Measurements from ENCODE around the gene NHS.
"Not testable (repeated sequence)": the region's sequence is repeated elsewhere in the genome, so short reads cannot be mapped to it uniquely, and the experiment has no call there.

The NHS gene

GRCh38 chrX:17409566-17410290 lies 34.7 kb downstream of the NHS start:
- DNase-seq: no peak

- no peak for DNase-seq
Measured at GRCh38 chrX:17410651-17411050, 35.7 kb downstream of the NHS start.

GRCh38 chrX:17411205-17411604 lies 36.2 kb downstream of the NHS start:
- no peak for DNase-seq

- no peak for DNase-seq
Measured at GRCh38 chrX:17412692-17413091, 37.7 kb downstream of the NHS start.

- DNase-seq: no peak
Measured at GRCh38 chrX:17413228-17413627, 38.2 kb downstream of the NHS start.

- no peak for DNase-seq
Measured at GRCh38 chrX:17414027-17414658, 39.1 kb downstream of the NHS start.

- peak; percentile 6 for DNase-seq
Measured at GRCh38 chrX:17414839-17415238, 39.8 kb downstream of the NHS start.

GRCh38 chrX:17415242-17415810 lies 40.3 kb downstream of the NHS start:
- DNase-seq: no peak

- DNase-seq: no peak
Measured at GRCh38 chrX:17417372-17417771, 42.4 kb downstream of the NHS start.

- DNase-seq: no peak
Measured at GRCh38 chrX:17425136-17425535, 50.1 kb downstream of the NHS start.

GRCh38 chrX:17425551-17425950 lies 50.6 kb downstream of the NHS start:
- no peak for DNase-seq

GRCh38 chrX:17431171-17431570 lies 56.2 kb downstream of the NHS start:
- no peak for DNase-seq

GRCh38 chrX:17432158-17432557 lies 57.2 kb downstream of the NHS start:
- DNase-seq: no peak

GRCh38 chrX:17433965-17434364 lies 59.0 kb downstream of the NHS start:
- no peak for DNase-seq

- DNase-seq: no peak
Measured at GRCh38 chrX:17435476-17435875, 60.5 kb downstream of the NHS start.

GRCh38 chrX:17438221-17438620 lies 63.2 kb downstream of the NHS start:
- no peak for DNase-seq

GRCh38 chrX:17440258-17440657 lies 65.3 kb downstream of the NHS start:
- DNase-seq: no peak

GRCh38 chrX:17440836-17441235 lies 65.8 kb downstream of the NHS start:
- no peak for DNase-seq

- peak; percentile 2 for DNase-seq
Measured at GRCh38 chrX:17441965-17442364, 67.0 kb downstream of the NHS start.

- DNase-seq: no peak
Measured at GRCh38 chrX:17442898-17443297, 67.9 kb downstream of the NHS start.

GRCh38 chrX:17443556-17443955 lies 68.6 kb downstream of the NHS start:
- DNase-seq: no peak

GRCh38 chrX:17446269-17446668 lies 71.3 kb downstream of the NHS start:
- DNase-seq: not testable (repeated sequence)

GRCh38 chrX:17448188-17448587 lies 73.2 kb downstream of the NHS start:
- DNase-seq: no peak

- no peak for DNase-seq
Measured at GRCh38 chrX:17449866-17450265, 74.9 kb downstream of the NHS start.

GRCh38 chrX:17453788-17454187 lies 78.8 kb downstream of the NHS start:
- no peak for DNase-seq

Data from activated CD4-positive, alpha-beta T cell treated with anti-CD3 and anti-CD28 coated beads for 48 hours (primary cell).